NB4 (cell line): Measurements from ENCODE around the gene PDE4D.

Experiments used
- MAX ChIP-seq: IDR thresholded peaks from 2 replicates; pipeline ENCODE4 v1.6.1; 2011; ENCODE audit warnings: low read depth, low read length
- MYC ChIP-seq: IDR thresholded peaks from 2 replicates; pipeline ENCODE4 v1.6.1; 2011; ENCODE audit warnings: low read depth, low read length
- POLR2A ChIP-seq: IDR thresholded peaks from 2 replicates; pipeline ENCODE4 v1.6.1; 2011; ENCODE audit warnings: mild to moderate bottlenecking; ENCODE audit not compliant: insufficient read length; ENCODE audit errors: extremely low read depth
- TF ChIP-seq, protein P1 (sequence below): IDR thresholded peaks from one replicate; pipeline ENCODE4 v1.5.1; 2012; ENCODE audit warnings: low read depth, low read length

- TF ChIP-seq, protein P1, sequence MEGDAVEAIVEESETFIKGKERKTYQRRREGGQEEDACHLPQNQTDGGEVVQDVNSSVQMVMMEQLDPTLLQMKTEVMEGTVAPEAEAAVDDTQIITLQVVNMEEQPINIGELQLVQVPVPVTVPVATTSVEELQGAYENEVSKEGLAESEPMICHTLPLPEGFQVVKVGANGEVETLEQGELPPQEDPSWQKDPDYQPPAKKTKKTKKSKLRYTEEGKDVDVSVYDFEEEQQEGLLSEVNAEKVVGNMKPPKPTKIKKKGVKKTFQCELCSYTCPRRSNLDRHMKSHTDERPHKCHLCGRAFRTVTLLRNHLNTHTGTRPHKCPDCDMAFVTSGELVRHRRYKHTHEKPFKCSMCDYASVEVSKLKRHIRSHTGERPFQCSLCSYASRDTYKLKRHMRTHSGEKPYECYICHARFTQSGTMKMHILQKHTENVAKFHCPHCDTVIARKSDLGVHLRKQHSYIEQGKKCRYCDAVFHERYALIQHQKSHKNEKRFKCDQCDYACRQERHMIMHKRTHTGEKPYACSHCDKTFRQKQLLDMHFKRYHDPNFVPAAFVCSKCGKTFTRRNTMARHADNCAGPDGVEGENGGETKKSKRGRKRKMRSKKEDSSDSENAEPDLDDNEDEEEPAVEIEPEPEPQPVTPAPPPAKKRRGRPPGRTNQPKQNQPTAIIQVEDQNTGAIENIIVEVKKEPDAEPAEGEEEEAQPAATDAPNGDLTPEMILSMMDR: no peak
- TF ChIP-seq POLR2A (no peak), MAX (no peak), MYC (no peak)
Observed at GRCh38 chr5:59042201-59043055, 851.1 kb downstream of the PDE4D start.
